Measurements from ENCODE around the gene FMNL2.

Gene FMNL2

GRCh38 chr2:152425765-152426727 is 91.1 kb downstream of the FMNL2 start:
- no peak for DNase-seq (ENCODE audit: low read depth)

GRCh38 chr2:152426801-152427200 is 91.8 kb downstream of the FMNL2 start:
- no peak for DNase-seq (ENCODE audit: low read depth)

- DNase-seq (ENCODE audit: low read depth) = no peak
Measured at GRCh38 chr2:152427902-152428301, 92.9 kb downstream of the FMNL2 start.

- DNase-seq (ENCODE audit: low read depth) = no peak
Measured at GRCh38 chr2:152428800-152429582, 94.0 kb downstream of the FMNL2 start.

- no peak for DNase-seq (ENCODE audit: low read depth)
Measured at GRCh38 chr2:152430876-152431275, 95.9 kb downstream of the FMNL2 start.

GRCh38 chr2:152431370-152432098 is 96.6 kb downstream of the FMNL2 start:
- DNase-seq (ENCODE audit: low read depth) = no peak

GRCh38 chr2:152432206-152432653 is 97.3 kb downstream of the FMNL2 start:
- no peak for DNase-seq (ENCODE audit: low read depth)

GRCh38 chr2:152432765-152433164 is 97.8 kb downstream of the FMNL2 start:
- DNase-seq (ENCODE audit: low read depth) = no peak

- no peak for DNase-seq (ENCODE audit: low read depth)
Measured at GRCh38 chr2:152433289-152433688, 98.3 kb downstream of the FMNL2 start.

- no peak for DNase-seq (ENCODE audit: low read depth)
Measured at GRCh38 chr2:152433791-152434190, 98.8 kb downstream of the FMNL2 start.

GRCh38 chr2:152434395-152435182 is 99.6 kb downstream of the FMNL2 start:
- DNase-seq (ENCODE audit: low read depth) = no peak

- no peak for DNase-seq (ENCODE audit: low read depth)
Measured at GRCh38 chr2:152436148-152436547, 101.2 kb downstream of the FMNL2 start.

- no peak for DNase-seq (ENCODE audit: low read depth)
Measured at GRCh38 chr2:152437276-152438108, 102.5 kb downstream of the FMNL2 start.

GRCh38 chr2:152440049-152440448 is 105.1 kb downstream of the FMNL2 start:
- no peak for DNase-seq (ENCODE audit: low read depth)

GRCh38 chr2:152440460-152440859 is 105.5 kb downstream of the FMNL2 start:
- DNase-seq (ENCODE audit: low read depth) = no peak

GRCh38 chr2:152441961-152442360 is 107.0 kb downstream of the FMNL2 start:
- no peak for DNase-seq (ENCODE audit: low read depth)

- DNase-seq (ENCODE audit: low read depth) = no peak
Measured at GRCh38 chr2:152443771-152444170, 108.8 kb downstream of the FMNL2 start.

- no peak for DNase-seq (ENCODE audit: low read depth)
Measured at GRCh38 chr2:152444448-152444847, 109.5 kb downstream of the FMNL2 start.

GRCh38 chr2:152445375-152445774 is 110.4 kb downstream of the FMNL2 start:
- no peak for DNase-seq (ENCODE audit: low read depth)

GRCh38 chr2:152445791-152446201 is 110.8 kb downstream of the FMNL2 start:
- DNase-seq (ENCODE audit: low read depth) = no peak
